ENCODE measurements around the gene RCSD1.

Gene RCSD1

DNA sequence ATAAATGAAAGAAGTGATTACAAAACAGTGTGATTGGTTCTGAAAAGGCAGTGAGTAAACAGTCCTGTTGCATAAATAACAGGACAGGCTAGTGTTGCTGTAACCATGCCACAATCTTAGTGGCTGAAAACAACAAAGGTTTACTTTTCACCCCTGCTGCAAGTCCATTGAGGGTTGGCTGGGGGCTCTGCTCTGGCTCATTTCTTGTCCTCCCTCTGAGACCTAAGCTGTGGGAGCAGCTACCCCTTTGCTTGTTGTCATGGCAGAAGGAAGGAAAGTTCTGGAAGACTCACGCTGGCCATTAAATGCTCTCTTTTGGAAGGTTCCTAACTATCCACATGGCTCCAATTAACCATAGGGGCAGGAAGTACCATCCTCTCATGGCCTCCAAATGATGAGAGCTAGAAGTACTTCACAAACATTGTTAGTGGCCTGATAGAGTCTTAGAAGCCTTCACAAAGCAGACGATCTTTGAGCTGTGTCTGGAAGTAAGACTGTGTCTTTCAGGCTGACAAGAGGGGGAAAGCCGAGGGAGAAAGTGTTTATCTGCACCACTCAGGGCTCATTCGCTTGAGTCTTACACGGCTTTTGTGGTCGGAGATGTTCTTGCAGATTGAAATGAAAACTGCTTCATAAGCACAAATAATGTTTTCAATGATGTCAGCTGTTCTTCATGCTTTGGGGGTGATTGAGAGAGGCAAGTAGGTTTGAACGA is 11.9 kb downstream of the RCSD1 start:
- TF ChIP-seq, protein P1, sequence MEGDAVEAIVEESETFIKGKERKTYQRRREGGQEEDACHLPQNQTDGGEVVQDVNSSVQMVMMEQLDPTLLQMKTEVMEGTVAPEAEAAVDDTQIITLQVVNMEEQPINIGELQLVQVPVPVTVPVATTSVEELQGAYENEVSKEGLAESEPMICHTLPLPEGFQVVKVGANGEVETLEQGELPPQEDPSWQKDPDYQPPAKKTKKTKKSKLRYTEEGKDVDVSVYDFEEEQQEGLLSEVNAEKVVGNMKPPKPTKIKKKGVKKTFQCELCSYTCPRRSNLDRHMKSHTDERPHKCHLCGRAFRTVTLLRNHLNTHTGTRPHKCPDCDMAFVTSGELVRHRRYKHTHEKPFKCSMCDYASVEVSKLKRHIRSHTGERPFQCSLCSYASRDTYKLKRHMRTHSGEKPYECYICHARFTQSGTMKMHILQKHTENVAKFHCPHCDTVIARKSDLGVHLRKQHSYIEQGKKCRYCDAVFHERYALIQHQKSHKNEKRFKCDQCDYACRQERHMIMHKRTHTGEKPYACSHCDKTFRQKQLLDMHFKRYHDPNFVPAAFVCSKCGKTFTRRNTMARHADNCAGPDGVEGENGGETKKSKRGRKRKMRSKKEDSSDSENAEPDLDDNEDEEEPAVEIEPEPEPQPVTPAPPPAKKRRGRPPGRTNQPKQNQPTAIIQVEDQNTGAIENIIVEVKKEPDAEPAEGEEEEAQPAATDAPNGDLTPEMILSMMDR (IDR thresholded peaks at IDR 0.05; ENCODE audit: insufficient read depth, low read depth, low read length, missing control alignments) = no peak
- no peak for DNase-seq (ENCODE audit: low read depth)
- no peak overlapping the region for H3K4me3 ChIP-seq (ENCODE audit: low read length)

- TF ChIP-seq, protein P1 (IDR thresholded peaks at IDR 0.05; ENCODE audit: insufficient read depth, low read depth, low read length, missing control alignments) = no peak
- no peak overlapping the region for H3K4me3 ChIP-seq (ENCODE audit: low read length)
- no peak for DNase-seq (ENCODE audit: low read depth)
Observed at GRCh38 chr1:167642501-167642826, 12.4 kb downstream of the RCSD1 start.

- H3K4me3 ChIP-seq (ENCODE audit: low read length) = no peak overlapping the region
- TF ChIP-seq, protein P1 (IDR thresholded peaks at IDR 0.05; ENCODE audit: insufficient read depth, low read depth, low read length, missing control alignments) = no peak
- DNase-seq (ENCODE audit: low read depth) = no peak
Observed at GRCh38 chr1:167643441-167643840, 13.4 kb downstream of the RCSD1 start.

DNA sequence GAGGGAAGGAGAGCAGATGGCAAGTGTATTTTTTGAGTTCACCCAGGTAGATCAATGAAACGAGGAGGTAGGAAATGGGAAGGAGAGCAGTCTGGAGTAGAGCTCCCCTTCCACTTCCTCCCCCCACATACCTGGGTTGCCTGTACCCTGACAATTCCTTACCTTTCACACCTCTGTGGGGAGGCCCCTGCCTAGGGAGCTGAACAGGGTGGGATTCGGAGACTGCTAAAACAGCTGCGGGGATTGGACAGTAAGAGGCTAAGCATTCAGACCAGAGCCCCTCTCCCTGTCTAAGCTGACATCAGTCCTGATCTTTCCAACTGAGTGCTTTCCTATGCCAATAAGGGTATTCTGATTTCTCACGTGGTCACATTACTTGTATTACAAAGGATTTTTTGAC is 14.5 kb downstream of the RCSD1 start:
- no peak for DNase-seq (ENCODE audit: low read depth)
- no peak overlapping the region for H3K4me3 ChIP-seq (ENCODE audit: low read length)
- TF ChIP-seq, protein P1 (IDR thresholded peaks at IDR 0.05; ENCODE audit: insufficient read depth, low read depth, low read length, missing control alignments) = no peak

- no peak for DNase-seq (ENCODE audit: low read depth)
- TF ChIP-seq, protein P1 (IDR thresholded peaks at IDR 0.05; ENCODE audit: insufficient read depth, low read depth, low read length, missing control alignments) = no peak
- H3K4me3 ChIP-seq (ENCODE audit: low read length) = no peak overlapping the region
Observed at GRCh38 chr1:167645140-167645541, 15.1 kb downstream of the RCSD1 start.

DNA sequence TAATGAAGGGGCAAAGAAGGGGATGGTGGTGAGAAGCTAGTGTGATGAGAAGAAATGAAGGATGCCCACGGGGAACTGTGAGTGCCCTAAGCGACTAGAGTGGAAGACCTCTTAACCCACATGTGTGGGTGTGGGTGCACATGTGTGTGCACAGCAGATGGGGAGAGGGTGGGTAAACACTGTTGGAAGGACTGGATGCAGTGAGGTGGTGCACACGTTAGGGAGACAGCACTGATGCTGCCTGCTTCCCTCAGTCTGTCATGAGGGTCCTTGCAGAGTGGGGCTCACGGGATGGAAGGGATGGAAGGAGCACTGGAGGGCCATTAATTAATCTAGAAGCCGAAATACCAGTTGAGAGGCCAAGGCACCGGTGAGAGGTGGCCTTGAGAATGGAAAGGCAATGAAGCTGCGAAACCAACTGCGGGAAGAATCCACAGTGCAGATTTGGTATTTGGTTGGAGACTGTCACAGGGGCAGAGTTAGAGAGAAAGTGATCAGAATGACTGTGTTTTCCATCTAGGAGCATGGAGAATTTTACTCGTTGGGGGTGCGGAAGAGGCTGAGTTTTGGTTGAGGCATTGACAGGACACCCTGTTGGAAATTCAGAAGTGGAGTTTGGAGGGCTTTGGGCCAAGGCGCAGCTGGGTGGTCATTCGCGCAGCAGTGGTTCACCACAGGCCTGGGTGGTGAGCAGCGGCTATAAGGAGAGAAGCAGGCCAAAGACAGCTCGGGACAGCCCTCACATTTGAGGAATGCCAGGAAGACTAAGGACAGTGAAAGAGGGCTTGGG is 15.8 kb downstream of the RCSD1 start:
- TF ChIP-seq, protein P1 (IDR thresholded peaks at IDR 0.05; ENCODE audit: insufficient read depth, low read depth, low read length, missing control alignments) = no peak
- DNase-seq (ENCODE audit: low read depth) = no peak
- H3K4me3 ChIP-seq (ENCODE audit: low read length) = no peak overlapping the region
